Measurements from ENCODE around the gene KLHL29. TPM values are rescaled to one million over a fixed set of nuclear protein-coding genes. Genes with fewer than 3 reads are reported as not detected.

KLHL29 gene
- total RNA-seq, 1 donor: 14.7 TPM

DNA sequence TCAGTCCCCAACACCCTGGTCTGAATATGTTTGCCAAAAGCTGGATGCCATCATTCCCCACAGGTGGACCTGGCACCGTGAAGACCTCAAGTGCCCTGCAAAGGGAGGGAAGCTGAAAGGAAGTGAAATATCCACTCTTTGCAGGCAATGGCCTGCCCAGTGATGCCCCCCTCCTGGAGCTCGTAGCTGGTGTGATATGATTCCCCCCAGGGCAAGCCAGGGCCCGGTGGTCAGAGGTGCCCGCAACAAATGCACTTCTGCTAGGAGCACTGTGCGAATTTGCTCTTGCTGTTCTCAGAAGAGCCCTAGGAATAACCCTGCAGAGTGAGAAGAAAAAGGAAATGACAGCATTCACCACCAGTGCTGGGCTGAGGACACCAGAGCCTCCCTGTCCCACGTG lies 247.4 kb downstream of the KLHL29 start:
- no peak for DNase-seq (ENCODE audit: low read depth)
- H3K4me3 ChIP-seq (ENCODE audit: low read depth, low read length): no peak overlapping the region
- TF ChIP-seq, protein P1, sequence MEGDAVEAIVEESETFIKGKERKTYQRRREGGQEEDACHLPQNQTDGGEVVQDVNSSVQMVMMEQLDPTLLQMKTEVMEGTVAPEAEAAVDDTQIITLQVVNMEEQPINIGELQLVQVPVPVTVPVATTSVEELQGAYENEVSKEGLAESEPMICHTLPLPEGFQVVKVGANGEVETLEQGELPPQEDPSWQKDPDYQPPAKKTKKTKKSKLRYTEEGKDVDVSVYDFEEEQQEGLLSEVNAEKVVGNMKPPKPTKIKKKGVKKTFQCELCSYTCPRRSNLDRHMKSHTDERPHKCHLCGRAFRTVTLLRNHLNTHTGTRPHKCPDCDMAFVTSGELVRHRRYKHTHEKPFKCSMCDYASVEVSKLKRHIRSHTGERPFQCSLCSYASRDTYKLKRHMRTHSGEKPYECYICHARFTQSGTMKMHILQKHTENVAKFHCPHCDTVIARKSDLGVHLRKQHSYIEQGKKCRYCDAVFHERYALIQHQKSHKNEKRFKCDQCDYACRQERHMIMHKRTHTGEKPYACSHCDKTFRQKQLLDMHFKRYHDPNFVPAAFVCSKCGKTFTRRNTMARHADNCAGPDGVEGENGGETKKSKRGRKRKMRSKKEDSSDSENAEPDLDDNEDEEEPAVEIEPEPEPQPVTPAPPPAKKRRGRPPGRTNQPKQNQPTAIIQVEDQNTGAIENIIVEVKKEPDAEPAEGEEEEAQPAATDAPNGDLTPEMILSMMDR (IDR thresholded peaks at IDR 0.05; ENCODE audit: insufficient read depth, low read depth, low read length): no peak

DNA sequence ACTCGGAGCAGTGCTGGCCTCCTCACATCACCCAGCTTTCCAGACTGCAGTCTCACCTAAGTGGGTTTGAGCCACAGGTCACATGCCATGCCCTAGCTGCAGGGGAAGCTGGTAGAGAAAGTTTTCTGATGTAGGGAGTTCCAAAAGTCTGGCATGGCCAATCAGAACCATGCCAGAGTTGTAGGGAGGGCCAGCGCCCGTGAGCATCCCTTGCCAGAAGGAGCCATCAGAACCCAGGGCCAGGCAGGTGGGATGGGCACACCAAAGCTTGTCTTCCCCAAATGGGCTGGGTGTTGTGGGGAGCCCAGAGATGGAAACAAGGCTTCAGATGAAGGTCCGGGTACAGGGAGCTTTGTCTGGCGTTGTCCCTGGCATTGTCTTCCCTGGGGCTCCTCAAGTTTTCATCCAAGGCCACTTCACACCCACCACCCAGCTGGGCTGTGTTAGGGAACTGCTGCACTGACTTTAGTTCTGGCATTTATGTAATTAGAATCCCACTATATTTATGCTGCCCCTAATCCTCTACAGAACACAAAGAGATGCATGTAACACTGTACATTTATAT lies 247.9 kb downstream of the KLHL29 start:
- DNase-seq (ENCODE audit: low read depth): no peak
- TF ChIP-seq, protein P1 (IDR thresholded peaks at IDR 0.05; ENCODE audit: insufficient read depth, low read depth, low read length): no peak
- H3K4me3 ChIP-seq (ENCODE audit: low read depth, low read length): no peak overlapping the region

DNA sequence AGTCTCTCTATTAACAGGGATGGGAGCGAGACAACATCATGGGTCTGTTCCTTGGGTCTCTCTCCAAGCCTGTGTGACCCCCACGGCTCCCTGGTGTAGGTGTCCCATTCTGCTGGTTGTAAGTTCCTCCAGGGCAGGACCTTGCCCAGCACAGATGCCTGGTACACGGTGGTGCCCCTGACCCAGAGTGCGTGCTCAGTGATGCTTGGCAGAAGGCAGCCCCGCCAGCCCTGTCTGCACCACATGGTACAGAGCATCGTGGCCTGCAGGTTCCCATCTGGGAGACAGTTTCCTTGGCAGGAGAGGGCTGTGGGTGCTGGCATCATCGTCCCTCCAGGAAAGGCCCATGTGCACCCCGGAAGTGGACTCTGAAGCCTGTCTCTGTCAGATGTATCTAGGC lies 249.0 kb downstream of the KLHL29 start:
- no peak overlapping the region for H3K4me3 ChIP-seq (ENCODE audit: low read depth, low read length)
- DNase-seq (ENCODE audit: low read depth): no peak
- TF ChIP-seq, protein P1 (IDR thresholded peaks at IDR 0.05; ENCODE audit: insufficient read depth, low read depth, low read length): no peak

DNA sequence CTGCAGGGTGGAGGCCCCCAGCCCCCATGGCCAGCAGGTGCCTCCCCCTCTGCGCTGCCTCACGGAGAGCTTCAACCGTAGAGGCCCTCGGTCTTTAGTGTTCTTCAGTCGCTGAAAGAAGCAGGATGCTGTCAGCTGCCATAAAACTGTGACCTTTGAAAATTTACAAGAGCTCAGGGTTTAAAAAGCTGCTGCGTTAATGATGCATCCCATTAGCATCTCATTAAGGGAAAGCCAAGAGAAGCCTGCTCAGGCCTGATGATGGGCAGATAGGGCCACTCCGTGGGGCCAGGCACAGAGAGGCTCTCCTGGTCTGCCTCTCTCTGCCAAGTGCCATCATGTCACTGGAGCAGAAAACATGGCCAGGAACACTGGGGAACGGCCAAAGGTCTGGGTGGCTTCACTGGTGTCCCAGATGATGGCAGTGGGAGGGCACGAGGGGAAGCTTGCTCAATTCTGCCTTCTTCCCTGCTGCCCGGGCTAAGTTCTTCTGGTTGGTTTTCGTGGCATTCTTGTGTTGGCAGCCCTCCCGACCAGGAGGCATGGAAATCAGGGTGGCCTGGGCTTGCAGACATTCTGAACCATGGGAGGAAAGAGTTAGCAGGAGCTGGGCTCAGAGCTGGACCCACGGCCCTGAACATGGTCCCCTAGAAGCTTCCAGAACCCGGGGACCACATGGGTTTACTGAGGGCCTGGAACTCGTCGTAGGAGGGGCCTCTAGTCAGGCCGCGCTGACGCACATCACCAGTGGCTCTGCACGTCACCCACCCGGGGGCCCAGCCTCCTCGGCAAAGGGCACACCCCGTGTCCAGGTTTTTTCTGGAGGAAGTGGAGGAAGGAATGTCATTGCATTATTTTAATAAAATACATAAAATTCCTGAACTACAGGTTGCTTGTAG lies 250.7 kb downstream of the KLHL29 start:
- TF ChIP-seq, protein P1 (IDR thresholded peaks at IDR 0.05; ENCODE audit: insufficient read depth, low read depth, low read length): no peak
- no peak overlapping the region for H3K4me3 ChIP-seq (ENCODE audit: low read depth, low read length)
- DNase-seq (ENCODE audit: low read depth): no peak

DNA sequence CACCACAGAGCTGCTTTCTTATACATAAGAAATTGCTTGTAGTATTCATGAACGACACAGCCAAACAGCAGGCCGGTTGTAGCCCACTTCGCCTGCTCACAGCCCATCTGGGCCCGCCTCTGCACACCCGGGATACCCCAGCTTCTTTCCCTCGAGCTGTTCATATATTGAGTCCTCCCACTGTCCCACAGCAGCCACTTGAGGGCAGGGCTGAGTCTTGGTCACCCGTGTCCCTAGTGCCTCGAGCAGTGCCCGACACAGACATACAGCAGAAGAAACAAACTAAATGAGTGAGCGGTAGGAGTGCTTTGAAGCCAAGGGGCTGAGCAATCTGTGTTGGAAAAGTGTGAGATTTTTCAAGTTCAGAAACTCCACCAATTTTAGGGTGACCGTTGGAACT lies 251.4 kb downstream of the KLHL29 start:
- peak; percentile 19 for DNase-seq (ENCODE audit: low read depth)
- TF ChIP-seq, protein P1 (IDR thresholded peaks at IDR 0.05; ENCODE audit: insufficient read depth, low read depth, low read length): peak; percentile 22
- H3K4me3 ChIP-seq (ENCODE audit: low read depth, low read length): no peak overlapping the region

DNA sequence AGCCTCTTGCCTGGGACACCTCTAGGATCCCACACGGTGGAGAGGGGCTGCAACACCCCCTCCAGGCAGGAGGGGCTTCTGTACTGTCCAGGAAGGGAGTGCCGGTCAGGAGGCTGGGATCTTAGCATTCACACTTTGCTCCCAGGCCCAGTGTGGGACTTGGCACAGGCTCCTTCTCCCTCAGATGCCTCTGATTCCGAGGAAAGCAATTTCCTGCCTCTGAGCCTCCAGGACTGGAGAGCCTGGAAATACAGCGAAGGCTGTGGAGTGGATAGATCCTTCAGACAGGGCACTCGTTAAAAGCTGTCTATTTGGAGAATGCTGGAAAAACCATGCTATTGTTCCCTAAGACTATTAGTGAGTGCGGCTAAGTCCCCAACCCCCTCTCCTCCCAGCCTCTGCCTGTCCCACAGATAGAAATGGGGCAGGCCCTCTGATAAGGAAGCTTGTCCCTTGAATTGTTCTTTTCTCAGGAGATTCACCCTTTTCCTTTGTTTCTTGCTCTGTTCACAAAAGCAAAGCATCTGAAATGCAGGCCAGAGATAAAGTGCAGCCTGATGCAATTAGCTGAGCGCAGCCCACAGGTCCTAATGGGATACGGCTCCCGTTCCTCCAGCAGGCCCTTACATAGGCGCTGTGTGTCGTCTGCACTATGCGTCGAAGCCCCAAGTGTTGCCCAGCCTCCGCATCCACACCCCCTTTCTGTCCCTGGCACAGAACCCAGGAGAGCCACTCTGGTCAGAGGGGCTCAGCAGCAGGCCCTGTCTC lies 252.2 kb downstream of the KLHL29 start:
- H3K4me3 ChIP-seq (ENCODE audit: low read depth, low read length): no peak overlapping the region
- DNase-seq (ENCODE audit: low read depth): peak; percentile 49
- TF ChIP-seq, protein P1 (IDR thresholded peaks at IDR 0.05; ENCODE audit: insufficient read depth, low read depth, low read length): no peak

Measured in fibroblast of villous mesenchyme (primary cell).